HEK293T (cell line): ENCODE data around the gene EYA4.

Source experiments
- BHLHE40 ChIP-seq: fragments of 450-650 bp; IDR thresholded peaks from 2 replicates; pipeline ENCODE4 v1.6.1; 2016; ENCODE audit warnings: mild to moderate bottlenecking, moderate library complexity, borderline replicate concordance
- CTBP1 ChIP-seq: fragments of 450-650 bp; IDR thresholded peaks from 2 replicates; pipeline ENCODE4 v1.6.1; 2016; ENCODE audit warnings: borderline replicate concordance
- FOXA1 ChIP-seq: fragments of 450-650 bp; IDR thresholded peaks from 2 replicates; pipeline ENCODE4 v1.6.1; 2016; ENCODE audit warnings: mild to moderate bottlenecking
- FOXK2 ChIP-seq: fragments of 450-650 bp; IDR thresholded peaks from 2 replicates; pipeline ENCODE4 v1.6.1; 2016; ENCODE audit warnings: mild to moderate bottlenecking
- FOXM1 ChIP-seq: fragments of 450-650 bp; IDR thresholded peaks from 2 replicates; pipeline ENCODE4 v1.6.1; 2017; ENCODE audit warnings: mild to moderate bottlenecking, borderline replicate concordance
- NFRKB ChIP-seq: fragments of 450-650 bp; IDR thresholded peaks from 2 replicates; pipeline ENCODE4 v1.6.1; 2016; ENCODE audit warnings: mild to moderate bottlenecking, moderate library complexity
- PKNOX1 ChIP-seq: fragments of 450-650 bp; IDR thresholded peaks from 2 replicates; pipeline ENCODE4 v1.6.1; 2016
- SP1 ChIP-seq: fragments of 450-650 bp; IDR thresholded peaks from 2 replicates; pipeline ENCODE4 v1.6.1; 2017

GRCh38 chr6:133549371-133549801, 308.2 kb downstream of the EYA4 start:
- no peak for TF ChIP-seq CTBP1
- no peak for TF ChIP-seq NFRKB
- no peak for TF ChIP-seq PKNOX1
- TF ChIP-seq FOXK2: no peak
- TF ChIP-seq SP1: no peak
- TF ChIP-seq FOXA1: no peak
- no peak for TF ChIP-seq FOXM1
- no peak for TF ChIP-seq BHLHE40
